Mammary epithelial cell (primary cell): ENCODE measurements around the gene L1CAM.

Experiments used
- CTCF ChIP-seq, 2 donors: IDR thresholded peaks in 1 of 2; conservative IDR thresholded peaks in 1 of 2; 2 replicates each; pipeline ENCODE4 v1.5.1; 2011 to 2012; ENCODE audit warnings: inconsistent platforms in 2 of 2, low read length in 2 of 2, mild to moderate bottlenecking in 2 of 2, control low read depth in 1 of 2, low read depth in 1 of 2; ENCODE audit not compliant: insufficient read depth in 1 of 2; ENCODE audit errors: extremely low read depth in 1 of 2
- EZH2 ChIP-seq: IDR thresholded peaks from 2 replicates; pipeline ENCODE4 v1.6.1; 2012; ENCODE audit warnings: low read length, inconsistent platforms, borderline replicate concordance

GRCh38 chrX:153864101-153864500, 21.9 kb downstream of the L1CAM start:
- TF ChIP-seq EZH2 (no peak), CTCF (conservative IDR thresholded peaks at IDR 0.05 in 1 of 2, IDR thresholded peaks at IDR 0.05 in 1 of 2; ENCODE audit: extremely low read depth in 1 of 2, insufficient read depth in 1 of 2, low read depth in 1 of 2, low read length in 2 of 2) (no peak)
